SK-N-SH (cell line): Measurements from ENCODE around the gene DMD. TPM values are rescaled to one million over a fixed set of nuclear protein-coding genes. Genes with fewer than 3 reads are reported as not detected.

Experiments
- CTCF ChIA-PET: fragments of 300-600, 350-600 bp; formaldehyde crosslinking; extraction: SDS; loops from one replicate; lab custom pipeline; 2021; lab: Yijun Ruan, JAX
- POLR2A ChIA-PET: fragments of 350-600 bp; sonication (Branson Sonifier 250); formaldehyde crosslinking; extraction: SDS; loops from one replicate; lab custom pipeline; 2020; ENCODE audit warnings: antibody characterized with exemption, inconsistent platforms; lab: Yijun Ruan, JAX
- DNase-seq: peaks from one replicate; pipeline ENCODE4 v3.0.0; 2012
- H2AFZ ChIP-seq: fragments of 200-600 bp; sonication (generic); 2 replicates; pipeline ENCODE4 v1.8.1; 2016; ENCODE audit warnings: antibody characterized with exemption, mild to moderate bottlenecking, low read depth
- H3F3A ChIP-seq: fragments of 200-600 bp; sonication (generic); replicated peaks from 2 replicates; pipeline ENCODE3; 2016; ENCODE audit warnings: antibody characterized with exemption, mild to moderate bottlenecking; ENCODE audit not compliant: insufficient read depth
- H3K27ac ChIP-seq, 2 experiments: fragments of 200-500 bp in 1 of 2; fragments of 200-600 bp in 1 of 2; sonication (Bioruptor generic) in 1 of 2; sonication (generic), shearing (Covaris generic) in 1 of 2; 2 replicates each; pipeline versions ENCODE4 v1.5.1 to v1.6.1; 2014 to 2016; ENCODE audit warnings: low read depth in 2 of 2, inconsistent platforms in 1 of 2, low read length in 1 of 2, mild to moderate bottlenecking in 1 of 2, mixed read lengths in 1 of 2
- H3K27me3 ChIP-seq: fragments of 200-600 bp; sonication (generic), shearing (Covaris generic); 2 replicates; pipeline ENCODE4 v1.6.1; 2016; ENCODE audit warnings: mixed run types; ENCODE audit not compliant: insufficient read depth
- H3K36me3 ChIP-seq, 2 experiments: fragments of 200-500 bp in 1 of 2; fragments of 200-600 bp in 1 of 2; sonication (Bioruptor generic) in 1 of 2; sonication (generic) in 1 of 2; replicated peaks in 1 of 2; 2 replicates each; pipeline versions ENCODE3 to v1.5.1; 2014 to 2016; ENCODE audit warnings: low read length in 1 of 2, mild to moderate bottlenecking in 1 of 2; ENCODE audit not compliant: insufficient read depth in 2 of 2, control insufficient read depth in 1 of 2
- H3K4me1 ChIP-seq, 2 experiments: fragments of 200-500 bp in 1 of 2; fragments of 200-600 bp in 1 of 2; sonication (Bioruptor generic) in 1 of 2; sonication (generic), shearing (Covaris generic) in 1 of 2; 2 replicates each; pipeline versions ENCODE4 v1.5.1 to v1.6.1; 2014 to 2016; ENCODE audit warnings: low read depth in 1 of 2, low read length in 1 of 2, mixed run types in 1 of 2; ENCODE audit not compliant: insufficient read depth in 2 of 2, control insufficient read depth in 1 of 2
- H3K4me2 ChIP-seq: fragments of 200-600 bp; sonication (generic), shearing (Covaris generic); 2 replicates; pipeline ENCODE4 v1.6.1; 2017; ENCODE audit warnings: mixed run types
- H3K4me3 ChIP-seq, 2 experiments: fragments of 200-500 bp in 1 of 2; fragments of 200-600 bp in 1 of 2; sonication (Bioruptor generic) in 1 of 2; sonication (generic), shearing (Covaris generic) in 1 of 2; 2 replicates each; pipeline versions ENCODE4 v1.5.1 to v1.8.1; 2014 to 2016; ENCODE audit warnings: low read depth in 2 of 2, inconsistent platforms in 1 of 2, low read length in 1 of 2, mild to moderate bottlenecking in 1 of 2, mixed read lengths in 1 of 2, moderate library complexity in 1 of 2
- H3K79me2 ChIP-seq: fragments of 200-600 bp; sonication (generic); 2 replicates; pipeline ENCODE4 v1.8.1; 2017; ENCODE audit warnings: mild to moderate bottlenecking; ENCODE audit not compliant: insufficient read depth
- H3K9ac ChIP-seq: fragments of 200-600 bp; sonication (generic); 2 replicates; pipeline ENCODE4 v1.6.1; 2017; ENCODE audit warnings: mixed run types
- H3K9me2 ChIP-seq: fragments of 200-600 bp; sonication (generic); 2 replicates; pipeline ENCODE4 v1.6.1; 2017; ENCODE audit warnings: mixed run types
- H3K9me3 ChIP-seq: fragments of 200-600 bp; sonication (generic); 2 replicates; pipeline ENCODE4 v1.6.1; 2017; ENCODE audit warnings: mixed run types, mild to moderate bottlenecking, moderate library complexity
- H4K20me1 ChIP-seq: fragments of 200-600 bp; sonication (generic); 2 replicates; pipeline ENCODE4 v1.6.1; 2017; ENCODE audit warnings: mild to moderate bottlenecking, mixed run types; ENCODE audit not compliant: insufficient read depth
- CHD2 ChIP-seq: fragments of 150-350 bp; IDR thresholded peaks from 2 replicates; pipeline ENCODE4 v1.6.1; 2018; ENCODE audit warnings: low read length; ENCODE audit not compliant: partially characterized antibody
- EP300 ChIP-seq, 2 experiments: IDR thresholded peaks; 2 replicates each; pipeline versions ENCODE4 v1.4.0 to v1.6.1; 2012; ENCODE audit warnings: borderline replicate concordance in 1 of 2, low read depth in 1 of 2, low read length in 1 of 2
- FOXJ3 ChIP-seq: sonication (generic); formaldehyde crosslinking; IDR thresholded peaks from 2 replicates; pipeline ENCODE4 v1.5.1; 2020; ENCODE audit warnings: mild to moderate bottlenecking, missing genetic modification reagents
- FOXM1 ChIP-seq: IDR thresholded peaks from 2 replicates; pipeline ENCODE4 v1.4.0; 2012; ENCODE audit warnings: low read depth, mild to moderate bottlenecking
- GABPA ChIP-seq: IDR thresholded peaks from 2 replicates; pipeline ENCODE4 v1.4.0; 2012; ENCODE audit warnings: low read depth, mild to moderate bottlenecking
- GATA2 ChIP-seq: sonication (generic); formaldehyde crosslinking; IDR thresholded peaks from 2 replicates; pipeline ENCODE4 v1.5.0; 2020; ENCODE audit warnings: mild to moderate bottlenecking, missing genetic modification reagents
- JUND ChIP-seq: IDR thresholded peaks from 2 replicates; pipeline ENCODE4 v1.4.0; 2012
- MAX ChIP-seq: IDR thresholded peaks from 2 replicates; pipeline ENCODE4 v1.4.0; 2012; ENCODE audit warnings: low read depth
- MXI1 ChIP-seq: IDR thresholded peaks from 2 replicates; pipeline ENCODE4 v1.6.1; 2012; ENCODE audit warnings: mild to moderate bottlenecking, low read depth, low read length, improper control_type of control experiment
- RAD21 ChIP-seq: IDR thresholded peaks from 2 replicates; pipeline ENCODE4 v1.6.1; 2012; ENCODE audit warnings: mild to moderate bottlenecking, low read length
- RCOR1 ChIP-seq: fragments of 150-350 bp; IDR thresholded peaks from 2 replicates; pipeline ENCODE4 v1.6.1; 2017; ENCODE audit warnings: antibody characterized with exemption, low read length
- REST ChIP-seq: IDR thresholded peaks from 2 replicates; pipeline ENCODE4 v1.6.1; 2012; ENCODE audit warnings: mild to moderate bottlenecking, low read depth, low read length, moderate library complexity
- RFX5 ChIP-seq: IDR thresholded peaks from 2 replicates; pipeline ENCODE4 v1.6.1; 2012; ENCODE audit warnings: mild to moderate bottlenecking, improper control_type of control experiment, low read length
- RXRA ChIP-seq: IDR thresholded peaks from 2 replicates; pipeline ENCODE4 v1.4.0; 2012; ENCODE audit warnings: low read depth, mild to moderate bottlenecking, borderline replicate concordance
- TAF1 ChIP-seq: IDR thresholded peaks from 2 replicates; pipeline ENCODE4 v1.6.1; 2012; ENCODE audit warnings: low read depth, mild to moderate bottlenecking, low read length, moderate library complexity, borderline replicate concordance
- TCF12 ChIP-seq: IDR thresholded peaks from 2 replicates; pipeline ENCODE4 v1.4.0; 2012
- TEAD4 ChIP-seq: IDR thresholded peaks from 2 replicates; pipeline ENCODE4 v1.4.0; 2012; ENCODE audit warnings: mild to moderate bottlenecking, borderline replicate concordance; ENCODE audit not compliant: insufficient read depth
- USF1 ChIP-seq: IDR thresholded peaks from 2 replicates; pipeline ENCODE4 v1.4.0; 2012; ENCODE audit warnings: low read depth, borderline replicate concordance
- YY1 ChIP-seq: IDR thresholded peaks from 2 replicates; pipeline ENCODE4 v1.4.0; 2012; ENCODE audit warnings: low read depth, mild to moderate bottlenecking
- WGBS: methylation state at CpG from one replicate; pipeline ENCODE4 v1.1.6; 2017; ENCODE audit warnings: low lambda C conversion rate; 5-methylcytosine and 5-hydroxymethylcytosine counted together
- polyA plus RNA-seq, 3 experiments: library from polyadenylated mRNA; depleted of rRNA; stranded (reverse); fragments of >200 nt; gene quantifications; 2 replicates each; pipeline ENCODE4 v1.2.3, GENCODE V29; 2012

The DMD gene
- polyA plus RNA-seq, 1 of the 3 experiments (the other 2 are of a cell fraction): 3.9 TPM

GRCh38 chrX:31704938-31705337, 1506.4 kb downstream of the DMD start:
- Histone ChIP-seq H3K9me3 (no peaks in the 10 kb centered on the region), H3K36me3 (no peaks in the 10 kb centered on the region), H3K27ac (no peak overlapping the region), H3K4me3 (no peak overlapping the region), H3K9ac (no peak overlapping the region), H3K79me2 (no peaks in the 10 kb centered on the region), H4K20me1 (no peaks in the 10 kb centered on the region), H3K4me2 (no peak overlapping the region), H3K4me1 (no peaks in the 10 kb centered on the region), H3F3A (no peaks in the 10 kb centered on the region), H3K27me3 (no peaks in the 10 kb centered on the region), H3K9me2 (no peaks in the 10 kb centered on the region), H2AFZ (no peak overlapping the region)
- ChIA-PET POLR2A (no interaction called here), CTCF (no interaction called here)
- no peak for TF ChIP-seq RCOR1
- WGBS: 31% methylated on average over 2 of the region's 2 CpGs
- DNase-seq: no peak

GRCh38 chrX:31702222-31702621, 1509.1 kb downstream of the DMD start:
- H3K4me3 ChIP-seq: no peak overlapping the region
- no peaks in the 10 kb centered on the region for H3K27me3 ChIP-seq
- H3K9ac ChIP-seq: no peak overlapping the region
- H3F3A ChIP-seq: no peaks in the 10 kb centered on the region
- no peak overlapping the region for H3K4me2 ChIP-seq
- no peak overlapping the region for H2AFZ ChIP-seq
- POLR2A ChIA-PET: no interaction called here
- H3K4me1 ChIP-seq: no peaks in the 10 kb centered on the region
- H3K79me2 ChIP-seq: no peaks in the 10 kb centered on the region
- H3K27ac ChIP-seq: no peak overlapping the region
- no peak for TF ChIP-seq MAX
- TF ChIP-seq RFX5: no peak
- no peak for TF ChIP-seq USF1
- TF ChIP-seq FOXJ3: no peak
- no peak for TF ChIP-seq REST
- TF ChIP-seq FOXM1: no peak
- no peak for TF ChIP-seq EP300 (IDR thresholded peaks at IDR 0.05; ENCODE audit: borderline replicate concordance in 1 of 2, low read depth in 1 of 2, low read length in 1 of 2)
- TF ChIP-seq JUND: no peak
- TF ChIP-seq GATA2 (CRISPR knock-in tag): no peak
- no peak for TF ChIP-seq TCF12
- no peak for TF ChIP-seq TAF1
- TF ChIP-seq GABPA: no peak
- no peak for TF ChIP-seq YY1
- TF ChIP-seq RXRA: no peak
- no peak for TF ChIP-seq MXI1
- no peak for TF ChIP-seq TEAD4
- TF ChIP-seq RAD21: no peak
- TF ChIP-seq CHD2: no peak
- H3K36me3 ChIP-seq: no peaks in the 10 kb centered on the region
- 19% methylated on average over 2 of the region's 2 CpGs for WGBS
- DNase-seq: no peak
- H3K9me2 ChIP-seq: no peaks in the 10 kb centered on the region
- no peaks in the 10 kb centered on the region for H3K9me3 ChIP-seq
- CTCF ChIA-PET: no interaction called here
- H4K20me1 ChIP-seq: no peaks in the 10 kb centered on the region
